ENCODE measurements around the gene MINDY1.

Gene MINDY1

GRCh38 chr1:151007853-151008243 is 1.1 kb upstream of the MINDY1 start:
- peak overlapping the region; percentile 64 to 94 for H3K27ac ChIP-seq
- peak overlapping the region; percentile 91 for H3K4me3 ChIP-seq
- DNase-seq (ENCODE audit: low spot score), result no peak
- TF ChIP-seq, protein P1, sequence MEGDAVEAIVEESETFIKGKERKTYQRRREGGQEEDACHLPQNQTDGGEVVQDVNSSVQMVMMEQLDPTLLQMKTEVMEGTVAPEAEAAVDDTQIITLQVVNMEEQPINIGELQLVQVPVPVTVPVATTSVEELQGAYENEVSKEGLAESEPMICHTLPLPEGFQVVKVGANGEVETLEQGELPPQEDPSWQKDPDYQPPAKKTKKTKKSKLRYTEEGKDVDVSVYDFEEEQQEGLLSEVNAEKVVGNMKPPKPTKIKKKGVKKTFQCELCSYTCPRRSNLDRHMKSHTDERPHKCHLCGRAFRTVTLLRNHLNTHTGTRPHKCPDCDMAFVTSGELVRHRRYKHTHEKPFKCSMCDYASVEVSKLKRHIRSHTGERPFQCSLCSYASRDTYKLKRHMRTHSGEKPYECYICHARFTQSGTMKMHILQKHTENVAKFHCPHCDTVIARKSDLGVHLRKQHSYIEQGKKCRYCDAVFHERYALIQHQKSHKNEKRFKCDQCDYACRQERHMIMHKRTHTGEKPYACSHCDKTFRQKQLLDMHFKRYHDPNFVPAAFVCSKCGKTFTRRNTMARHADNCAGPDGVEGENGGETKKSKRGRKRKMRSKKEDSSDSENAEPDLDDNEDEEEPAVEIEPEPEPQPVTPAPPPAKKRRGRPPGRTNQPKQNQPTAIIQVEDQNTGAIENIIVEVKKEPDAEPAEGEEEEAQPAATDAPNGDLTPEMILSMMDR (IDR thresholded peaks at IDR 0.05), result no peak

DNA sequence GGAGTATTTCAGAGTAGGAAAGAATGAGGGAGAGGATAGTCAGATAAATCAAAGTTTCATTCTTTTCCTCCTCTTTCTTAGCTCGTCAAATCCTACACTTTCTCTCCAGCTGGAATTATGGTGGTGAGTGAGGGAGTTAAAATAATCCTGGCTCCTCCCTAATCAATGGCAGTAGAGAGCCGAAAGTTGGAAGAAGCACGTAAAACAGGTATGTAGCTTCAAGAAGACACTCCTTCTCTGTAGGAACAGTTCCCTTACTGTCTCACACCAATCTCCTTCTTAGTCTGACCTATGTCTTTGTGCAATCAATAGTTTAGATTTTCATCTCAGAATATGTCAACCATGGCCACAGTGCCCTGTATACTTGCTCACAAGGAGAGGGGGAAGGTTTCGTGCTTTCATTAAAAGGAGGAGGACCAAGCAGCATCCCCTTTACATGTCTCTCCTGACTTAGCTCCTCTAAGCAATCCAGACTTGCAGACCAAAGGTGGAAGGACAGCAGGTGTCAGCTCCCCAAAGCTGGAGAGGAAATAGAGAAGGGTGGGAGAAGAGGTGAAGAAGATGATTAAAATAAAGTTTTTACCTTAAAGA is 878 bp downstream of the MINDY1 start:
- no peak for DNase-seq (ENCODE audit: low spot score)

GRCh38 chr1:151003180-151003579 is 3.5 kb downstream of the MINDY1 start:
- TF ChIP-seq, protein P1 (IDR thresholded peaks at IDR 0.05), result no peak
- DNase-seq (ENCODE audit: low spot score), result no peak
- Histone ChIP-seq H3K4me3 (peak overlapping the region; percentile 44), H3K27ac (peak overlapping the region; percentile 10 to 54)

More for the DNA sequence above, 878 bp downstream of the MINDY1 start:
- H3K27ac ChIP-seq, result peak overlapping the region; percentile 64 to 94
- H3K4me3 ChIP-seq, result peak overlapping the region; percentile 79
- TF ChIP-seq, protein P1 (IDR thresholded peaks at IDR 0.05), result no peak

DNA sequence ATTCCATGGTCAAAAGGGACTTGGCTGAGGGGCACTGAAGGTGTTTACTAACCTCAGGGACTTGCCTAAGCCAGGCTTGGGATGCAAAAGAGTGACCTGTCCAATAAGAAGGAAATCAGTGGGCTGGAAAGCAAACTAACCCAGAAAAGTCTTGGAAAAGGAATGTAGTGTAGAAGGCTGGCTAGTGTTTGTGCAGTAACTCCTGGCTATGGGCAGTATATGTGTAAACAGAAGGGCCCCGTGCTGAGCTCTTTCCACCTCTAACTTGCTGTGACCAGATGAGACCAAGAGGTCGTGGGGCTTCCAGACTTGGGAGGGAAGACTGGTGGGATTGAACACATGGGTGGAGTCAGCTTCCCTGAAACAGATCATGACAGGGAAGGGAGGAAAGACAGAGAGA is 4.1 kb downstream of the MINDY1 start:
- Histone ChIP-seq H3K4me3 (peak overlapping the region; percentile 44), H3K27ac (peak overlapping the region; percentile 10 to 54)
- no peak for DNase-seq (ENCODE audit: low spot score)
- TF ChIP-seq, protein P1 (IDR thresholded peaks at IDR 0.05), result no peak

- TF ChIP-seq, protein P1 (IDR thresholded peaks at IDR 0.05), result no peak
- Histone ChIP-seq H3K4me3 (no peak overlapping the region), H3K27ac (peak overlapping the region in 1 of 2 donors; percentile 54)
- DNase-seq (ENCODE audit: low spot score), result no peak
Measured at GRCh38 chr1:151002051-151002450, 4.7 kb downstream of the MINDY1 start.

DNA sequence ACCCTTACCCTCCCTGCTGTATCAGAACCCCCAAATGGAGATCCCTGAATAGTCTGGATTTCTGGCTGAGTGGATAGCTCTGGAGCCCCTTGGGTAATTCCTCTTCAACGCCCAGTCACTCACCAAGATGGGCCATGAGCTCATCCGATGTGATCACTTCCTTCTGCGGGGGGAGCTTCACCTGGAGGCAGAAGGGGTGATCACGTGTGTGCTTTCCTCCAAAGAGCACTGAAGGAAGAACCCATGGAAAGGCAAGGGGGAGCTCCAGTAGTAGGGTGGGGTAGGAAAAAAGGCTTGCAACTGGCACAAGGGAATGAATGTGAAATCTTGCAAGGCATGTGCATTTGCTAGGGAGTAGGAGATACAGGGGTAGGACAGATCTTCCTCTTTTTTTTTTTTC is 5.1 kb downstream of the MINDY1 start:
- Histone ChIP-seq H3K4me3 (no peak overlapping the region), H3K27ac (no peak overlapping the region)
- DNase-seq (ENCODE audit: low spot score), result no peak
- TF ChIP-seq, protein P1 (IDR thresholded peaks at IDR 0.05), result no peak

- no peak overlapping the region for H3K27ac ChIP-seq
- DNase-seq (ENCODE audit: low spot score), result no peak
- no peak overlapping the region for H3K4me3 ChIP-seq
- TF ChIP-seq, protein P1 (IDR thresholded peaks at IDR 0.05), result no peak
Measured at GRCh38 chr1:151000408-151000807, 6.3 kb downstream of the MINDY1 start.

Measured in coronary artery (tissue), 2 donors.